DMS114 treated with DMSO at 0.1 percent for 48 hours (cell line): ENCODE data around the gene CDCP1.
"Not testable (repeated sequence)": the region's sequence is repeated elsewhere in the genome, so short reads cannot be mapped to it uniquely, and the experiment has no call there.

Experiments
- DNase-seq: peaks from one replicate; lab custom pipeline; 2025; ENCODE audit not compliant: unreplicated experiment; lab: John Stamatoyannopoulos, UW

CDCP1 gene

DNA sequence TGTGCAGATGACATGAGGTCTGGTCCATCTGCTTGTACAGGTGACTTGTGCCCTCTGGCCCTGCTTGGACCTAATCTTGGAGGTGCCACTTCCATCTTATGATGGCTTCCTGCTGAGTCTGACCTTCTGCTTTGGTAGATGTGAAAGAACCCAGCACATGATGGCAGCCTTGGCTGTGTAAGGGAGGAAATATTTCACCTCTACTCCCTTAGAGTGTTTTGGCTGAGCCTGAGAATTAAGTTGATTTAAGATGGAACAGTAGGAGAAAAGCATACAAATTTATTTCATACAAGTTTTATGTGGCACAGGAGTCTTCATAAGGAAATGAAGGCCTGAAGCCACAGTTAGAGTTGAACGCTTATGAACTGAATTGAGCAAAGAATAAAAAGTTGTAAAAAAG, 27.6 kb upstream of the CDCP1 start:
- no peak for DNase-seq

DNA sequence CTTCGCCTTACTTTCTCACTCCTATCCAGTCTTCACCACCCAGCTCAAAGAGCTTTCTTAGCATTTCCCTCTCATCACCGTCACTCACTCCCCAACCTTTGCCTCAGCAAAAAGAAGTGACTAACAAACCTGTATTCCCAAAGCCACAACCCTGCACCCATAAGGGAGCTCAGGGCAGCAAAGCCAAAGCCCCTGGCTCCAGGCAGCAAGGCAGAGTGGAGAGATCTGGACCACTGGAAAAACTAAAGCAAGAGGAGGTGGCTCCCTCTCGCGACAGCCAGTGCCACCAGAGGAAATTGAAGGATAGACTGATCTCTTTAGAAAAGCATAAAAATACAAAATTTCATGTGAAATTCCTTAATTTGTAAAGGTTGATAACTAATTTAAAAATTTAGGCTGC, 25.1 kb upstream of the CDCP1 start:
- no peak for DNase-seq

GRCh38 chr3:45170096-45170495, 23.9 kb upstream of the CDCP1 start:
- no peak for DNase-seq

DNA sequence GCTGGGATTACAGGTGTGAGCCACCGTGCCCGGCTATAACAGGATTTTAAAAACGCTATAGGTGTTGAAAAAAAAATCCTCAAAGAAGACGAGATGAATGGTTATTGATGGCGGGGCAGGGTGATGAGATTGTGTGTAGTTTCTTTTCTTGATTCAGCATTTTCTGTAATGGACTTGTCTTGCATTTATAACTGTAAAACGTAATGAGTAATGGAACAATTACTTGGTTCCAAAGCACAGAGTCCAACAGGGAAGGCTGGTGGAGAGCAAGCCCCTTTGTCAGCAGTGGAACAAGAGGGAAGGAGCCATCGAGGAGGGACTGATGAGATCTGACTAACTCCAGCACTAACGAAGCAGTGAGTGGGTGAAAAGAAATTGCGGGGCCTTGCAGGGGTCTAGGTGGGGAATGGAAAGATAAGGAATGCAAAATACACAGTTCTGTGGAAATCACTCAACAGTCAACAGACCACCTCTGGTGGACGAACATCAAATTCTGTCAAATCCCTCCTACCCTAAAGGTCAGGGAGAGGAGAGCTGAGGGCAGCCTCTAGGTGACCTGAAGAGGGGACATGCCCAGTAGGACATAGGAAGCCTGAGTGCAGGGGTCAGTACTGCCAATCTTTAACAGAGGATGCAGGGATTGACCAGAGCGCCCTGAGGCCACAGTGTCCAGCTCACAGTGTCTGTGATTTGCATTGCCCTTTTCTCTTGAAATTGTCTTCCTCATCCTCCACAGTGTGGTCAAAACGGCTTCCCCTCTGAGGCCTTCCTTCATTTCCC, 23.1 kb upstream of the CDCP1 start:
- DNase-seq = no peak

- no peak for DNase-seq
Measured at GRCh38 chr3:45168451-45168850, 22.3 kb upstream of the CDCP1 start.

DNA sequence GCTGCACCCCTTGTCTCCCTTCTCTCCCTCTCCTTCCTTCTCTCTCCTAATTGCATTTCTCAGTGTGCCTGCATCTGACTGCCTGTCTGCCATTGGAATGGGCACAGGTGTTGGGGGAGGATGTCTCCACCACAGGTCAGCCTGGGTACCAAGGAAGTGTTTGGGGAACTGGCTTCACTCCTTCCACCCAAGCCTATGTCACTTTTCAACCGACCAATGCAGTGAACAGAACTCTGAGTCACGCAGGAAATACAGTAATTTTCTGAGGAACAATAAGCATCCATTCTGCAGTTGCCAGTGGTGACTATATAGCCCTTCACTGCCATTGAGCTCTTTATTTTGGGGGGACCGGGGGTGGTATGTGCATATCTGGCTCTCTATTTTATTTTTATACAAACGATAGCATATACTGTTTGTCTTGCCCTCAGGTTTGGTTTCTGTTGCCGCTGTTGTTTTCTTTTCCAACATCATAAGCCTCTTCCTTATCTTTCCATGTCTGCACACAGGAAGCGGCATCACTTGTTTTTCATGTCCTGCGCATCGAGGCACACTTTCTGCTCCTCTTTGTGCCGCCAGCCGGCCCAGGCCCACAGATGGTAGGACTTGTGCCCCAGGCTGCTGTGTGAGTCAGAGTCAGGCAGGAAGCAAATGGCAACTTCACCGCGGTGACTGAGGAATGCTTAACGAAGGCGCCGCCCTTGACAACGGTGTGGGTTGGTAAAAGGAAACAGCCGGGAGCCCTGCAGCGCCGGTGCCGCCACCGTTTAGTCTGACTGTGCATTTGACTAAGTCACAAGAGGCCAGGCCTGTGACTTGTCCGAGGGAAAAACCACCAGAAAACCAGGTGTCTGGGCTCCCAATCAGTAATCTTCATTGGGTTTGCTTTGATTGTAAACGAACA, 21.1 kb upstream of the CDCP1 start:
- no peak for DNase-seq

GRCh38 chr3:45166321-45166879, 20.2 kb upstream of the CDCP1 start:
- no peak for DNase-seq

DNA sequence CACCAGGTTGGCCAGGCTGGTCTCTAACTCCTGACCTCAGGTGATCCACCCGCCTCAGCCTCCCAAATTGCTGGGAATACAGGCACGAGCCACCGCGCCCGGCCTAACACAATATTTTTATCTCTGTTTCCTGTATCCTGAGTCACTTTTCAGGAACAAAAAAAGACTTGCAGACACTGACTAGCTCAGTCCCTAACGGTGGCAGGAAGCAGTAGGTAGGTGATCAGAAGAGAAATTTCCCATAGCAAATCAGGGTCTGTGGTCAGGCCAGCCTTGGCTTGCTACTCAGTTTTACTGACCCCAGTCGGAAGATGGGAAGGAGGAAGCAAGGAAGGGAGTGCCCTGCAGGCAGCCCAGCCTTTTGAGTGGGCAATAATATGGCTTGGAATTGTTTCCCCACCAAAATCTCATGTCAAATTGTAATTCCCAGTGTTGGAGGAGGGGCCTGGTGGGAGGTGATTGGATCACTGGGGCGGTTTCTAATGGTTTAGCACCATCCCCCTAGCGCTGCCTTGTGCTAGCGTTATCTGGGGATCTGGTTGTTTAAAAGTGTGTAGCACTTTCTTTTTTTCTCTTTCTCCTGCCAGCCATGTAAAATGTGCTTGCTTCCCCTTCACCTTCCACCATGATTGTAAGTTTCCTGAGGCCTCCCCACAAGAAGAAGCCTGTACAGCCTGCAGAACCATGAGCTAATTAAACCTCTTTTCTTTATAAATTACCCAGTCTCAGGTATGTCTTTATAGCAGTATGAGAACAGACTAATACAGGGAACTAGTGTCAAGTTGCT, 19.5 kb upstream of the CDCP1 start:
- no peak for DNase-seq

DNA sequence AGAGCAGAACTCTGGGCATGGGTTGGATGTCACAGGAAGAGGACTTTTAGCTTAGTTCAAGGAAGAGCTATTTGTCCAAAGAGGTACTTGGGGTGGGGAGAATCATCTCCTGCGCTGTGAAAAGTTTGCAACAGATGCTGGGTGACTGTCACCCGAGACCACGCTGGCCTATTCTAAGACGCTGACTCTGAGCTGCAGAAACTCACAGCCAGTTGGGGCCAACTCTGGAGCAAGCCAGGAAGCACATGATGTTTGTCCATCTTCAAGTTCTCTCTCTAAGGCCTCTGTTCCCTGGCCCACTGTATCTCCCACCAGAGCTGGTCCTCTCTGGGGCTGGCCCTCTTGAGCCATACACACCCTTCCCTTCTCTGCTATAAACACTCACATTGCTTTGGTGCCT, 17.9 kb upstream of the CDCP1 start:
- no peak for DNase-seq

- DNase-seq = no peak
Measured at GRCh38 chr3:45163481-45163880, 17.3 kb upstream of the CDCP1 start.

DNA sequence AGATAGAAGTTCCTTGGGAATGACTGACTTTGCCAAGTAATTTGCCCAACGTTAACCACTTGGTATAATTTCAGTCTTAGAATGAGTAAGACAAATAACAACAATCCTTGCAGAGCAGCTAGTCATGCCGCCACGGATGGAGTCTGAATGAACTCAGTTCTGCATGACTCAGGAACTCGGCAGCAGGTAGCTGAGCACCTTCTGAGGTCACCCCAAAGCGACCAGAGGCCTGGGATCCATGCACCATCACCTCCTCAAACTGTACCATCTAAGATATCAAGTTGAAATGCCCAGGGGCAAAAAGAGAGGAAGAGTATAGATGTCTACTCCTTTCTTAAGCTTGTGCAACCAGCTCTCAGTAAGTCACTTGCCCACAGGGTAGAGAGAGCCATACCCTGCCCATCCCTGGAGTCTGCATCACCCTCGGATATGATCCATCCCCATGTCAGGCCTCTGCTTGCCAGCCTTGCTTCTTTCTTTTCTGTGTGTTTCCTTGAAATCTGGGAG, 8.5 kb upstream of the CDCP1 start:
- DNase-seq = no peak

- no peak for DNase-seq
Measured at GRCh38 chr3:45153658-45154437, 7.7 kb upstream of the CDCP1 start.

GRCh38 chr3:45152307-45152706, 6.1 kb upstream of the CDCP1 start:
- DNase-seq = no peak

DNA sequence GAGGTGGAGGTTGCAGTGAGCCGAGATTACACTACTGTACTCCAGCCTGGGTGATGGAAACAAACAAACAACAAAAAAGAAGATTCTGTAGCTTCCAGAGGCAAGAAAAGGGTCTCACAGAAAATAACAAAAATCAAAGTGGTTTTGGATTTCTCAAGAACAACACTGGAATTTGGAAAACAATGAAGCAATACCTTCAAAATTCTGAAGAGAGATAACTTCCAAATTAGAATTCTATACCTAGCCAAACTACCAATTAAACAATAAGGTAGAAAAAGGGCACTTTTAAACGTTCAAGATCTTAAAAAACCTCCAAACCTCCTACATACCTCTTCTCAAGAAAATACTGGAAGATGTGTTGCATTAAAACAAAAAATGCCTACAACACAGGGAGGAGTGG, 4.9 kb upstream of the CDCP1 start:
- no peak for DNase-seq

DNA sequence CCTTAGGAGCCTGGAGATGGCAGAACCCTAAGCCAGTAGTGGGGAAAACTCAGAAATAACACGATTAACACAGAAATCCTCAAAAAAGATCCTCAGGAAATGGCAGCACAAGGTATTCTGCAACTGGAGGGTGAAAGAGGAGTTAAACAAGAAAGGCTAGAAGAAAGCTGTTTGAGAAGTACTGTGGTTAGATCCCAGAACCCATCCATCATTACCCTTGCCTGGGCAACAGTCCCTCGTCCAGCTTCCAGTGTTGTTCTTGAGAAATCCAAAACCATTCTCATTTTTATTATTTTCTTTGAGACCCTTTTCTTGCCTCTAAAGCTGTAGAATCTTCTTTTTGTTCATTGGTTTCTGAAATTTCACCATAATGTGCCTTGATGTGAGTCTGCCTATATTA, 2.7 kb upstream of the CDCP1 start:
- no peak for DNase-seq

GRCh38 chr3:45145223-45145622, 955 bp downstream of the CDCP1 start:
- DNase-seq = no peak

GRCh38 chr3:45143673-45144671, 2.2 kb downstream of the CDCP1 start:
- DNase-seq = no peak

DNA sequence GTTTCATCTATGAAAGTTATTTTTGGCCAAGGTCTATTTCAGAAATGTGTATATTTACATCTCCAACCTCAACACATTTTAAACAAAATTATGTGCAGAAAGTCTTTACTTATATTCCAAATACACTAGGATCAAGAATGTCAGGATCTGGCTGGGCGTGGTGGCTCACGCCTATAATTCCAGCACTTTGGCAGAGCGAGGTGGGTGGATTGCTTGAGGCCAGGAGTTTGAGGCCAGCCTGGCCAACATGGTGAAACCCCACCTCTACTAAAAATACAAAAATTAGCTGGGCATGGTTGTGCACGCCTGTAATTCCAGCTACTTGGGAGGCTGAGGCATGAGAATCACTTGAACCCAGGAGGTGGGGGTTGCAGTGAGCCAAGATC, 5.4 kb downstream of the CDCP1 start:
- DNase-seq = not testable (repeated sequence)

DNA sequence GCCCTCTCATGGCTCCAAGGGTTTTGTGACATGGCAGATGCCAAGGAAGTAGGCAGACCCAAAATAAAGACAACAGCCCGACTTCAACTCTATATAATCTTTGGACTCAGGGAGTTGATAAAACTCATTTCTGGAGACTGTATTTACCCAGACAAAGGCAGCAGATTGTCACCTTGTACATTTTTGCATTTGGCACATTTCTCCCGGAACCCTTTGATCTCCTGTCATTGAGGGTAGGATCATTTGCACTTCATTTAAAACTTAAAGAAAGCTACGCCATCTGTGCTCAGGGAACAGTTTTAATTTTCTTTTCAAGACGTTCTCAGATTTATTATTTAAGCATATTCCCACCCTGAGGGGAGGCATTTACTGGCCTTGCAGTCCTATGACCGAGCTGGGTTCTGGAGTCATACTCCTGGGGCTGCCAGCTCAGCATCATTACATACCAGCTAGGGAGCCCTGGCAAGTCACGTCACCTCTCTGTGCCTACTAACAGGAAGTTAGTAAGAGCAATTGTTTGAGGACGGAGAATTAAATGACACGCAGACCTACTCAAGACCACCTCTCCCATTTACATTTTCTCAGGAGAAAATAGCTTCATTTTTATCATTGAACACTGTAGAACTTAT, 5.9 kb downstream of the CDCP1 start:
- DNase-seq = no peak
